DND-41 (cell line): ENCODE data around the gene ZNF526.

Experiments used
- ATAC-seq: fragments of 200-7000 bp; cut with Tn5 transposase; 3 replicates; pipeline ENCODE4 v1.9.1; 2021; ENCODE audit warnings: low read depth; ENCODE audit not compliant: insufficient read depth
- DNase-seq: peaks from one replicate; pipeline ENCODE4 v3.0.0-alpha.2; 2020
- H2AFZ ChIP-seq: 2 replicates; pipeline ENCODE4 v1.6.0; 2012; ENCODE audit warnings: low read depth, low read length
- H3K27ac ChIP-seq: 2 replicates; pipeline ENCODE4 v1.5.1; 2012; ENCODE audit warnings: low read length, inconsistent platforms
- H3K27me3 ChIP-seq: fragments of 200-600 bp; sonication (generic); 2 replicates; pipeline ENCODE4 v1.6.0; 2012; ENCODE audit warnings: low read length, mild to moderate bottlenecking, inconsistent platforms; ENCODE audit not compliant: insufficient read depth, poor library complexity
- H3K36me3 ChIP-seq: 2 replicates; pipeline ENCODE4 v1.5.1; 2012; ENCODE audit warnings: low read length, inconsistent platforms; ENCODE audit not compliant: insufficient read depth
- H3K4me1 ChIP-seq: 2 replicates; pipeline ENCODE4 v1.5.1; 2012; ENCODE audit warnings: mild to moderate bottlenecking, low read length; ENCODE audit not compliant: insufficient read depth
- H3K4me2 ChIP-seq: 2 replicates; pipeline ENCODE4 v1.6.0; 2012; ENCODE audit warnings: mild to moderate bottlenecking, moderate library complexity, low read length, inconsistent platforms; ENCODE audit not compliant: insufficient read depth
- H3K4me3 ChIP-seq, 2 experiments: fragments of 200-600 bp in 1 of 2; shearing (Covaris generic) in 1 of 2; 2 replicates each; pipeline ENCODE4 v1.5.1; 2012 to 2016; ENCODE audit warnings: inconsistent platforms in 2 of 2, low read length in 2 of 2, mild to moderate bottlenecking in 2 of 2, low read depth in 1 of 2, moderate library complexity in 1 of 2
- H3K79me2 ChIP-seq: 2 replicates; pipeline ENCODE4 v1.6.0; 2012; ENCODE audit warnings: low read length, inconsistent platforms; ENCODE audit not compliant: insufficient read depth
- H3K9ac ChIP-seq: 2 replicates; pipeline ENCODE4 v1.6.0; 2012; ENCODE audit warnings: low read depth, mild to moderate bottlenecking, inconsistent platforms, low read length, moderate library complexity
- H3K9me3 ChIP-seq: 2 replicates; pipeline ENCODE4 v1.5.1; 2012; ENCODE audit warnings: low read length, moderate library complexity, mild to moderate bottlenecking, inconsistent platforms; ENCODE audit not compliant: insufficient read depth, severe bottlenecking
- H4K20me1 ChIP-seq: 2 replicates; pipeline ENCODE4 v1.6.0; 2012; ENCODE audit warnings: low read length; ENCODE audit not compliant: insufficient read depth
- CTCF ChIP-seq: IDR thresholded peaks from 2 replicates; pipeline ENCODE4 v1.5.1; 2012; ENCODE audit warnings: borderline replicate concordance, low read length, moderate library complexity, mild to moderate bottlenecking; ENCODE audit not compliant: poor library complexity, severe bottlenecking; ENCODE audit errors: extremely low read depth
- EZH2 ChIP-seq: IDR thresholded peaks from 3 replicates; pipeline ENCODE4 v1.6.1; 2012; ENCODE audit warnings: borderline replicate concordance, low read depth, mild to moderate bottlenecking, moderate library complexity, low read length, inconsistent platforms; ENCODE audit not compliant: severe bottlenecking

Gene ZNF526

GRCh38 chr19:42219812-42220750 is at the start of gene ZNF526:
Gene ZNF526 (plus strand): TSS chr19:42220312. CDS start chr19:42224404, 4,092 bp downstream.
- Histone ChIP-seq H3K27ac (peak within 1 kb of the TSS; percentile 75), H3K4me2 (peak within 1 kb of the TSS; percentile 80), H3K9me3 (no peaks in the 10 kb centered on the region), H4K20me1 (peaks cover 24% of the 10 kb centered on the region), H3K36me3 (peaks cover 22% of the 10 kb centered on the region), H3K4me3 (peak within 1 kb of the TSS; percentile 65 to 84), H3K4me1 (peaks cover 58% of the 10 kb centered on the region), H2AFZ (peak within 1 kb of the TSS; percentile 66), H3K79me2 (peaks cover 78% of the 10 kb centered on the region), H3K27me3 (no peaks in the 10 kb centered on the region), H3K9ac (peak within 1 kb of the TSS; percentile 75)
- TF ChIP-seq EZH2 (no peak), CTCF (peak; percentile 56)
- DNase-seq (peak; percentile 99), ATAC-seq (peak; percentile 92)

GRCh38 chr19:42170715-42171114 is 49.4 kb upstream of the ZNF526 start:
- Histone ChIP-seq H3K9me3 (no peaks in the 10 kb centered on the region), H3K79me2 (no peaks in the 10 kb centered on the region), H2AFZ (no peak overlapping the region), H3K4me3 (no peak overlapping the region), H3K4me1 (no peaks in the 10 kb centered on the region), H3K9ac (no peak overlapping the region), H3K27me3 (peaks cover 26% of the 10 kb centered on the region), H3K27ac (no peak overlapping the region), H3K4me2 (no peak overlapping the region), H4K20me1 (0 out of 2 replicates have a peak, but pooled peaks cover 3% of the 10 kb centered on the region), H3K36me3 (no peaks in the 10 kb centered on the region)
- TF ChIP-seq CTCF (no peak), EZH2 (no peak)
- no peak for DNase-seq
- ATAC-seq, result no peak

- peaks cover 31% of the 10 kb centered on the region for H3K27me3 ChIP-seq
- no peak overlapping the region for H2AFZ ChIP-seq
- H3K4me2 ChIP-seq, result no peak overlapping the region
- TF ChIP-seq CTCF, result no peak
- TF ChIP-seq EZH2, result no peak
- H4K20me1 ChIP-seq, result 0 out of 2 replicates have a peak, but pooled peaks cover 3% of the 10 kb centered on the region
- ATAC-seq (no peak), DNase-seq (no peak)
- H3K9ac ChIP-seq, result no peak overlapping the region
- no peaks in the 10 kb centered on the region for H3K9me3 ChIP-seq
- H3K36me3 ChIP-seq, result no peaks in the 10 kb centered on the region
- H3K4me1 ChIP-seq, result peaks cover 13% of the 10 kb centered on the region
- no peak overlapping the region for H3K4me3 ChIP-seq
- no peak overlapping the region for H3K27ac ChIP-seq
- H3K79me2 ChIP-seq, result no peaks in the 10 kb centered on the region
Observed at GRCh38 chr19:42172261-42172660, 47.9 kb upstream of the ZNF526 start.
